DMS53 treated with DMSO at 0.1 percent for 48 hours (cell line): ENCODE measurements around the gene DNAJA2.

Source experiments
- DNase-seq: peaks from one replicate; lab custom pipeline; 2025; ENCODE audit not compliant: unreplicated experiment; lab: John Stamatoyannopoulos, UW

Gene DNAJA2

DNA sequence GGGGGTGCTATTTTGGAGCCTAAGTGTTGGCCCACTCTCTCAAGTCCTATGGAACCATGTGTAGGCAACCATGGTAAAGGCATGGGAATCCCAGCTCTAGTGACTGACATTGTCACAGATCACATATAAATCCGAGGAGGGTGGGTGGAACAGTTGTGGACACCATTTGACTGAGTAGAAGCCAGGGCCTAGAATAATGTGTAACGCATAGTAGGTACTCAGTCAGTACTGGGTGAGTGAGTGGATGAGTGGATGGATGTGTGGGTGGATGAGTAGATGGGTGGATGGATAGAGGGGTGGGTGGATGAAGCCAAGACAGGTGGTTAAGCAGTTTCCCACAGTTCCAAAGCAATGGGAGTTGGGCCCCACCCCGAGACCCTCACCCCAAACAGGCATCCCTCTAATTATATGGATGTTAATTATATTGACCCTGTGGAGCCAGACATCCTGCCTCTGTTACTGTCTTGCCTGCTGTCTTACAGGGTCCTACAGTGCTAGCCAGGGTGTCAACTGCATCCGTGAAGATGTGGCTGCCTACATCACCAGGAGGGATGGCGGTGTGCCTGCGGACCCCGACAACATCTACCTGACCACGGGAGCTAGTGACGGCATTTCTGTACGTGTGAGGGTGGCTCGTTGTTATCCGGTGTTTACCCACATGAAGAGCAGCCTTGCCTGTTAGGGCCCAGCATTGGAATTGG is 67.0 kb downstream of the DNAJA2 start:
- no peak for DNase-seq
